Activated CD4-positive, alpha-beta T cell treated with anti-CD3 and anti-CD28 coated beads, Interleukin-2, amount 50 U/mL, for 1 hour (primary cell): ENCODE results near the gene ACTR6.

Experiments used
- DNase-seq: peaks from one replicate; pipeline ENCODE4 v3.0.0-alpha.2; 2020

Gene ACTR6

DNA sequence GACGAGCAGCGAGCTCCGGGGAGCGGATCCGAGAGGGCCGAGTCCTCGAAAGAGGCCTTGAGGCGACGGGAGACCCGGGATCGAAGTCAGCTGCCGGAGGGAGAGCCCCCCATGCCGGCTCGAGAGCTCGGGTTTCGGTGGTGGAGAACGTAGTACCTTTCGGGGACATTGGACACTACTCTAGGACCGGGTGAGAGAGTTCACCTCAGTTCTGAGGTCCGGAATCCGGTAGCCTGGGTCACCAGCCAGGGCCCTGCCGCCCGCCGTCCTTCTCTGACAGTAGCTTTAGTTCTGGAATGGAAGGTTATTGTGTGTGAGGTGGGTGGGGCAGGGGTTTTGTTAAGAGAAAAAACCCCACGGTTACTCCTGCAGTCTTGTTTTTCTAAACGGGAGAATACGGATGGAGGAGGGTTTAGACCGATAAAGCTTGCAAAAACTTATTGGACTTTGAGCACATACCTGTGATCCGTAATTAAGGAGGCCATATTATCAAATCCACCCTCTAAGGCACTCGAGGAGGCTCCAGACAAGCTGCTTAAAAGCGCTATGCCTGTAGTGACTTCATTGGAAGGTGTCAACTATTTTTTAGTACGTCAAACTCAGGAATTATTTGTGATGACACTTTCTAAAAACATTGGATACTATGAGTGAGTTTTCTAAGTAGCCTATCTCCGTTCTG lies 67.1 kb downstream of the ACTR6 start:
- peak; percentile 11 for DNase-seq

DNA sequence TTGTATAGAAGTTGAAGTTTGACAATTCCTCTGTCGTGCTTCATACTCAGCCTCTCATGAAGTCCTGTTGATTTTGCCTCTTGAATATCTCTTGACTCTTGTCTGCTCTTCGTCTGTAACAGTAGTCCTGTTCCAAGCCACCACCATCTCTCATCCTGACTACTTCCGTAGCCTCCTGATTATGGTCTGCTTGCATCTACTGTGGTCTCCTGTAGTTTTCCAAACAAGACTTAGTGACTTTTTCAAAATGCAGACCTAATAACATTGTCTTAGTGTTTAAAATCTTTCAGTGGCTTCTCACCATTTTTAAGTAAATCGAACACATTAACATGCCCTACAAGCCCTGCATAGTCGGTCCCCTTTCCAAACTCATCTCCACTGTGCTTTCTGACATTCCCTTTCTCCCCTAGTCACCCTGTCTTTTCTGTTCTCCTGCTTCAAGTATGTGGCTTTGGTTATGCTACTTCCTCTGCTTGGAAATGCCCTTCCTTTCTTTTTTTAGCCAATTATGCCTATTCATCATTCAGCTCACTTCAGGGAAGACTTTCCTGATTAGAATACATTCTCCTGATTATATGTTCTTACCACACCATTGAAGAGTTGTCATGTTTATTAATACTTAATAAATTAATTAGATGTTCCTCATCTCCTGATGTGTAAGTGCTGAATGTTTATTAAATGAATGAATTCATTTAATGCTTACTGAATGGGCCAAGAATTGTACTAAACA lies 68.4 kb downstream of the ACTR6 start:
- DNase-seq: no peak

DNA sequence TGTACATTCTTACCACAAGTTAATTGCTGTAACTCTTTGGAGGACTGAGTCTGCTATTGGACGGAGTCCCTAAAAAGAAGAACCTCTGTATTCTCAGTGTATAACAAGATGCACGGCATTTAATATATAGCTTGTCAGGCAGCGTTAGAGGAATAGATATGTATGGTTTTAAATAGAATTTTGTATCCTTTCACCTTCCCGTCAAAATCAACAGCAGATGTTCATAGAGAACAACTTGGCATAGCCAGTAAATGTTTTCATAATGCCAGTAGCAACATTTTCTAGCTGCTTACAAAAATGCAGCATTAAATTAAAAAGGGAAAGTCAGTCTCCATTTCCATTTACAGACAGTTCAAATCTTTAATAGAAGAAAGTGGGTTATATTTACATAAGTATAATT lies 73.2 kb downstream of the ACTR6 start:
- no peak for DNase-seq
